ENCODE results near the gene UNC13D. TPM values are rescaled to one million over a fixed set of nuclear protein-coding genes. Genes with fewer than 3 reads are reported as not detected.
A peak's percentile ranks its signal among the peaks of the same experiment; 100 is the strongest.
"Not testable (repeated sequence)": the region's sequence is repeated elsewhere in the genome, so short reads cannot be mapped to it uniquely, and the experiment has no call there.

UNC13D gene
- polyA plus RNA-seq, 1 donor (not counting 4 experiments of a cell fraction or from before 2014, with no cell fraction given) = 0.25 TPM

DNA sequence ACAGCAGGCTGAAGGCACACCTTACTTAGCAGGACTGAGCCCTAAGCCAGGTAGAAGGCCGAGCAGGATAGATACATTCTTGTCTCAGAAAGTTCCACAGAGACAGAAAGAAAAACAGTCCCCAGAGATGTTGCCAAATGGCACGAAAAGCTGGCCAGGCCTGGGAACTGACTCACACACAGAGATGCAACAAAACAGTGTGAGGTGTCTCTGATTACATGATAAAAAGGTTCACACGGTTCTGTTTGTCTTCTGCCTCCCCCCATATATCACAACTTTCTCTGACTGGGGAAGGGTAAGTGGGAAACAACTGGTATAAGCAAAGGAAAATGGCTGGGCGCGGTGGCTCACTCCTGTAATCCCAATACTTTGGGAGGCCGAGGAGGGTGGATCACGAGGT, 9.2 kb upstream of the UNC13D start:
- Histone ChIP-seq H3K27me3 (ENCODE audit: control insufficient read depth, extremely low read depth, insufficient read depth, low read length) (no peaks in the 10 kb centered on the region), H3K27ac (ENCODE audit: control insufficient read depth, insufficient read depth, low read length) (peak overlapping the region; percentile 88), H3K79me2 (ENCODE audit: control insufficient read depth, insufficient read depth, low read length) (peaks cover 15% of the 10 kb centered on the region), H3K9ac (ENCODE audit: control insufficient read depth, extremely low read depth, insufficient read depth, low read length) (peak overlapping the region; percentile 6), H3K4me3 (ENCODE audit: control insufficient read depth in 2 of 3, extremely low read depth in 1 of 3, insufficient read depth in 2 of 3, low read depth in 1 of 3, low read length in 3 of 3) (peak overlapping the region in 1 of 3 experiments; percentile 4), H3K4me2 (ENCODE audit: control insufficient read depth, extremely low read depth, insufficient read depth, low read depth, low read length) (peak overlapping the region; percentile 55), H3K4me1 (ENCODE audit: control insufficient read depth, extremely low read depth, insufficient read depth, low read length) (peaks cover 22% of the 10 kb centered on the region), H3K36me3 (ENCODE audit: control insufficient read depth in 2 of 2, extremely low read depth in 1 of 2, insufficient read depth in 2 of 2, low read length in 2 of 2) (peaks cover 9 to 21% of the 10 kb centered on the region in 2 experiments), H4K20me1 (ENCODE audit: control insufficient read depth, extremely low read depth, insufficient read depth, low read length) (no peaks in the 10 kb centered on the region), H2AFZ (ENCODE audit: control insufficient read depth, low read length) (no peak overlapping the region), H3K9me3 (ENCODE audit: control insufficient read depth, low read depth, low read length) (no peaks in the 10 kb centered on the region), H3K9me1 (ENCODE audit: control insufficient read depth, extremely low read depth, insufficient read depth, low read length) (no peaks in the 10 kb centered on the region)
- no peak for TF ChIP-seq EZH2 (IDR thresholded peaks at IDR 0.05; ENCODE audit: low read length)
- TF ChIP-seq, protein P1, sequence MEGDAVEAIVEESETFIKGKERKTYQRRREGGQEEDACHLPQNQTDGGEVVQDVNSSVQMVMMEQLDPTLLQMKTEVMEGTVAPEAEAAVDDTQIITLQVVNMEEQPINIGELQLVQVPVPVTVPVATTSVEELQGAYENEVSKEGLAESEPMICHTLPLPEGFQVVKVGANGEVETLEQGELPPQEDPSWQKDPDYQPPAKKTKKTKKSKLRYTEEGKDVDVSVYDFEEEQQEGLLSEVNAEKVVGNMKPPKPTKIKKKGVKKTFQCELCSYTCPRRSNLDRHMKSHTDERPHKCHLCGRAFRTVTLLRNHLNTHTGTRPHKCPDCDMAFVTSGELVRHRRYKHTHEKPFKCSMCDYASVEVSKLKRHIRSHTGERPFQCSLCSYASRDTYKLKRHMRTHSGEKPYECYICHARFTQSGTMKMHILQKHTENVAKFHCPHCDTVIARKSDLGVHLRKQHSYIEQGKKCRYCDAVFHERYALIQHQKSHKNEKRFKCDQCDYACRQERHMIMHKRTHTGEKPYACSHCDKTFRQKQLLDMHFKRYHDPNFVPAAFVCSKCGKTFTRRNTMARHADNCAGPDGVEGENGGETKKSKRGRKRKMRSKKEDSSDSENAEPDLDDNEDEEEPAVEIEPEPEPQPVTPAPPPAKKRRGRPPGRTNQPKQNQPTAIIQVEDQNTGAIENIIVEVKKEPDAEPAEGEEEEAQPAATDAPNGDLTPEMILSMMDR (optimal IDR thresholded peaks at IDR 0.05 in 1 of 3, IDR thresholded peaks at IDR 0.05 in 1 of 3, conservative IDR thresholded peaks at IDR 0.05 in 1 of 3; ENCODE audit: extremely low read depth in 1 of 3, insufficient read depth in 2 of 3, low read length in 3 of 3) = no peak
- FAIRE-seq = no peak
- DNase-seq (ENCODE audit: low read depth, low spot score) = no peak
- dilution Hi-C loops (cut with MboI; ENCODE audit: extremely low pct_ligation_motif_present, low sequenced_read_pairs) = no loop called here

DNA sequence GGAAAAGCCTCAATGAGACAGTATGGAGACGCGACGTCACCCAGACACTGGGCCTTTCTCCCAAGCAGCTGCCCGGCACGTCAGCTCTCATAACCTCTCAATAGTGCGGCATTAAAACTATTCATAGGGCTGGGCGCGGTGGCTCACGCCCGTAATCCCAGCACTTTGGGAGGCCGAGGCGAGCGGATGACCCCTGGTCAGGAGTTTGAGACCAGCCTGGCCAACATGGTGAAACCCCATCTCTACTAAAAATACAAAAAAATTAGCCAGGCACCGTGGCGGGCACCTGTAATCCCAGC, 7.4 kb upstream of the UNC13D start:
- Histone ChIP-seq H3K4me1 (ENCODE audit: control insufficient read depth, extremely low read depth, insufficient read depth, low read length) (peaks cover 21% of the 10 kb centered on the region), H3K36me3 (ENCODE audit: control insufficient read depth in 2 of 2, extremely low read depth in 1 of 2, insufficient read depth in 2 of 2, low read length in 2 of 2) (peaks cover 24 to 35% of the 10 kb centered on the region in 2 experiments), H3K79me2 (ENCODE audit: control insufficient read depth, insufficient read depth, low read length) (peaks cover 15% of the 10 kb centered on the region)
- H3K27ac ChIP-seq (ENCODE audit: control insufficient read depth, insufficient read depth, low read length); H3K9ac ChIP-seq (ENCODE audit: control insufficient read depth, extremely low read depth, insufficient read depth, low read length); FAIRE-seq; H2AFZ ChIP-seq (ENCODE audit: control insufficient read depth, low read length); H3K9me3 ChIP-seq (ENCODE audit: control insufficient read depth, low read depth, low read length); H3K4me2 ChIP-seq (ENCODE audit: control insufficient read depth, extremely low read depth, insufficient read depth, low read depth, low read length); H3K4me3 ChIP-seq (ENCODE audit: control insufficient read depth in 2 of 3, extremely low read depth in 1 of 3, insufficient read depth in 2 of 3, low read depth in 1 of 3, low read length in 3 of 3); DNase-seq (ENCODE audit: low read depth, low spot score); H3K9me1 ChIP-seq (ENCODE audit: control insufficient read depth, extremely low read depth, insufficient read depth, low read length); dilution Hi-C loops (cut with MboI; ENCODE audit: extremely low pct_ligation_motif_present, low sequenced_read_pairs); H3K27me3 ChIP-seq (ENCODE audit: control insufficient read depth, extremely low read depth, insufficient read depth, low read length); H4K20me1 ChIP-seq (ENCODE audit: control insufficient read depth, extremely low read depth, insufficient read depth, low read length): not testable (repeated sequence)

DNA sequence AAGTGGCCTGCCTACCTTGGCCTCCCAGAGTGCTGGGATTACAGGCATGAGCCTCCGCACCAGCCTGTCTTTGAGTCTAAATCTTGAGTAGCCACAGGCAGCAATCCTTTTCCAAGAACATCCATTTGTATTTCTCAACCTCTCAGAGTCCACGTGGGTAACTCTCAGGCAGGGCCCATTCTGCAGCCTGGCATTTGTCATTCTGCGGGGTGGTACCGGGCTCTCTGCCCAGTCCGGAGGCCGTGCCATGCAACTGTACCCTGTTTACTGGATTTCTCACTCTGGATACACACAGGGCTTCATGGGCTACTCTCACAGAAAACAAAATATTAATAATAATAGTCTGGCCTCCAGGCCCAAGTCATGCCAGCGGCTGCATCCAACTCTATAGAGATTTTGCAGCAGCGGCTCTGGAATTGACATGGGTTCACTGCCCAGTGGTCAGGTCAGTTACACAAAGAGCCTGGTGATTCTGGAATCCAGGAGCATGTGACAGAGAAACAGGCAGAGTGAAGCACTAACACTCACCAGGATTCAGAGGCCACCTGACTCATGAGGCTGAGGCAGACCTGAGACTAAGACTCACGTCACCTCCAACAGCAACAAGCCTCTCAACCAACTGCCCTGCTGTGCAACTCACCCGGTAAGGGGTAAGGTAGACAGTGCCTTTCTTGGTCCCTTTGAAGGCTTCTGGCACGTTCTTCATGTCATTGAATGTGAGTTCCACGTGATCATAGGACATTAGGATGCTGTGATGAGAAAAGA, 6.9 kb upstream of the UNC13D start:
- Histone ChIP-seq H3K36me3 (ENCODE audit: control insufficient read depth in 2 of 2, extremely low read depth in 1 of 2, insufficient read depth in 2 of 2, low read length in 2 of 2) (peaks cover 24 to 37% of the 10 kb centered on the region in 2 experiments), H3K27ac (ENCODE audit: control insufficient read depth, insufficient read depth, low read length) (no peak overlapping the region), H3K79me2 (ENCODE audit: control insufficient read depth, insufficient read depth, low read length) (peaks cover 15% of the 10 kb centered on the region), H3K4me2 (ENCODE audit: control insufficient read depth, extremely low read depth, insufficient read depth, low read depth, low read length) (no peak overlapping the region), H3K9ac (ENCODE audit: control insufficient read depth, extremely low read depth, insufficient read depth, low read length) (no peak overlapping the region), H3K9me1 (ENCODE audit: control insufficient read depth, extremely low read depth, insufficient read depth, low read length) (no peaks in the 10 kb centered on the region), H4K20me1 (ENCODE audit: control insufficient read depth, extremely low read depth, insufficient read depth, low read length) (no peaks in the 10 kb centered on the region), H3K9me3 (ENCODE audit: control insufficient read depth, low read depth, low read length) (no peaks in the 10 kb centered on the region), H3K4me1 (ENCODE audit: control insufficient read depth, extremely low read depth, insufficient read depth, low read length) (peaks cover 16% of the 10 kb centered on the region), H3K27me3 (ENCODE audit: control insufficient read depth, extremely low read depth, insufficient read depth, low read length) (no peaks in the 10 kb centered on the region), H3K4me3 (ENCODE audit: control insufficient read depth in 2 of 3, extremely low read depth in 1 of 3, insufficient read depth in 2 of 3, low read depth in 1 of 3, low read length in 3 of 3) (no peak overlapping the region), H2AFZ (ENCODE audit: control insufficient read depth, low read length) (no peak overlapping the region)
- TF ChIP-seq, protein P1 (optimal IDR thresholded peaks at IDR 0.05 in 1 of 3, IDR thresholded peaks at IDR 0.05 in 1 of 3, conservative IDR thresholded peaks at IDR 0.05 in 1 of 3; ENCODE audit: extremely low read depth in 1 of 3, insufficient read depth in 2 of 3, low read length in 3 of 3) = no peak
- TF ChIP-seq EZH2 (IDR thresholded peaks at IDR 0.05; ENCODE audit: low read length) = no peak
- no peak for DNase-seq (ENCODE audit: low read depth, low spot score)
- dilution Hi-C loops (cut with MboI; ENCODE audit: extremely low pct_ligation_motif_present, low sequenced_read_pairs) = no loop called here
- no peak for FAIRE-seq
